HUDEP-2 (cell line): ENCODE data around the gene TXNDC11.
"Not testable (repeated sequence)": the region's sequence is repeated elsewhere in the genome, so short reads cannot be mapped to it uniquely, and the experiment has no call there.

Experiments used
- DNase-seq, 76 experiments: peaks; one replicate each; lab custom pipeline; 2025; ENCODE audit not compliant: unreplicated experiment in 76 of 76; lab: John Stamatoyannopoulos, UW

The TXNDC11 gene, protein sequence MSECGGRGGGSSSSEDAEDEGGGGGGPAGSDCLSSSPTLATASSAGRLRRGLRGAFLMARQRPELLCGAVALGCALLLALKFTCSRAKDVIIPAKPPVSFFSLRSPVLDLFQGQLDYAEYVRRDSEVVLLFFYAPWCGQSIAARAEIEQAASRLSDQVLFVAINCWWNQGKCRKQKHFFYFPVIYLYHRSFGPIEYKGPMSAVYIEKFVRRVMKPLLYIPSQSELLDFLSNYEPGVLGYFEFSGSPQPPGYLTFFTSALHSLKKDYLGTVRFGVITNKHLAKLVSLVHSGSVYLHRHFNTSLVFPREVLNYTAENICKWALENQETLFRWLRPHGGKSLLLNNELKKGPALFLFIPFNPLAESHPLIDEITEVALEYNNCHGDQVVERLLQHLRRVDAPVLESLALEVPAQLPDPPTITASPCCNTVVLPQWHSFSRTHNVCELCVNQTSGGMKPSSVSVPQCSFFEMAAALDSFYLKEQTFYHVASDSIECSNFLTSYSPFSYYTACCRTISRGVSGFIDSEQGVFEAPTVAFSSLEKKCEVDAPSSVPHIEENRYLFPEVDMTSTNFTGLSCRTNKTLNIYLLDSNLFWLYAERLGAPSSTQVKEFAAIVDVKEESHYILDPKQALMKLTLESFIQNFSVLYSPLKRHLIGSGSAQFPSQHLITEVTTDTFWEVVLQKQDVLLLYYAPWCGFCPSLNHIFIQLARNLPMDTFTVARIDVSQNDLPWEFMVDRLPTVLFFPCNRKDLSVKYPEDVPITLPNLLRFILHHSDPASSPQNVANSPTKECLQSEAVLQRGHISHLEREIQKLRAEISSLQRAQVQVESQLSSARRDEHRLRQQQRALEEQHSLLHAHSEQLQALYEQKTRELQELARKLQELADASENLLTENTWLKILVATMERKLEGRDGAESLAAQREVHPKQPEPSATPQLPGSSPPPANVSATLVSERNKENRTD

DNA sequence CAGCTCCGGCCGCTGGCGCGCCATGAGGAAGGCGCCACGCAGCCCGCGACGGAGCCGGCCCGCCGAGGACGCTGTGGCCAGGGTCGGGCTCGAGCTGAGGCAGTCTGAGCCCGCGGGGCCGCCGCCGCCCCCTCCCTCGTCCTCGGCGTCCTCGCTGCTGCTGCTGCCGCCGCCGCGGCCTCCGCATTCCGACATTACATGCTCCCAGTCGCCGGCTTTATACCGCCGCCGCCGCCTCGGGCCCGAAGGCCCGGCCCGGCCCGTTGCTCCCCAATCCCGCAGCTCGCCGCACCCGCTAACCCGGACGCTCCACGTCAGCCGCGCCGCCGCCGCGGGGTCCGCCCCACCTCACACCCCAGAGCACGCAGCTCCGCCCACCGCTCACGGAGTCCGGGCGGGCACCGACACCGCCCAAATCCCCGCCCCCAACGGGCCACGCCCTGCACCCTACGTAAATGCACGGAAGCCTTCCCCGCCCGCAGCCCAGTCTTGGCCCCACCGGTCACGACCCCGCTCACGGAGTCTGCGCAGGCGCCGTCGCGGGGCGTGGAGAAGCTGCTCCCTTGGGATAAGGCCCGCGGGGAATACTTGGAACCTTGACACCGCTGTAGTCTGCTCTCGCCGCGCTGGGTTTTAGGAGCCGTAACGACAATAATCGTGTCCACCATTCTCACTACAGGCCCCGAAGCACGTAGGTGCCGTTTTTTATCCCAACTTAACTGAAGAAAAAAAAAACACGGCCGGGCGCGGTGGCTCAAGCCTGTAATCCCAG is at the start of gene TXNDC11:
TXNDC11 (minus strand) TSS at position 322 of the 772 bp plus-strand sequence; CDS start at position 195, 127 bp downstream.
- peak in 75 of 76 experiments; percentile 54 to 99 (median 96) for DNase-seq

DNA sequence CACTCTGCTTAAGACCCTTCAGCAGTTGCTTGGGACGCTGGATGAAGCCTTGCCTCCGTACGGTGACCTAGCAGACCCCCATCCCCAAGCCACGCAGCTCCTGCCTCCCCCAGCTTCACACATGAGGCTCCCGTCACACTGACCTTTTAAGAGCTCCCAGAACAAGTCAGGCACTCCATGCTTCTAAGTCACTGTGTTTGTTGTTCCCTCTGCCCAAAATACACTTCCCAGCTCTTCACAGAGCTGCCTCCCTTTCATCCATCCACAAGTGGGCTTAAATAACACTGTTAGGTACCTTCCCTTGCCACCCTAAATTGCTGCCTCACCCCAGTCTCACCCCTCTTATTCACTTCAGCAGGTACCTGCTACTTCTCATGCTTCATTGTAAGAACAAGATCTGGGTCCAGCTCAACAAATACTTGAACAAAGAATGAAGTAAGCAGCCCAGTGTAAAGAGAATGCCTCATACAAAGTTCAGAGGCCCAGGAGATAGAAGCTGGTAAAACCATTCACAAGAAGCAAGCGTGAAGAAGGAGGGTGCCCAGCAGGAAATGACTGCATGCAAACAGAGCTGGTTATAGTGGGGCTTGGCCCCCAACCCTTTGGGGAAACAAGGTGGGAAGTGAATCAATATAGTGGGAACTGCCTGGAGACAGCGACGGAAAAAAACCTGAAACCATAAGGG is 48.6 kb upstream of the TXNDC11 start:
- DNase-seq = no peak

DNA sequence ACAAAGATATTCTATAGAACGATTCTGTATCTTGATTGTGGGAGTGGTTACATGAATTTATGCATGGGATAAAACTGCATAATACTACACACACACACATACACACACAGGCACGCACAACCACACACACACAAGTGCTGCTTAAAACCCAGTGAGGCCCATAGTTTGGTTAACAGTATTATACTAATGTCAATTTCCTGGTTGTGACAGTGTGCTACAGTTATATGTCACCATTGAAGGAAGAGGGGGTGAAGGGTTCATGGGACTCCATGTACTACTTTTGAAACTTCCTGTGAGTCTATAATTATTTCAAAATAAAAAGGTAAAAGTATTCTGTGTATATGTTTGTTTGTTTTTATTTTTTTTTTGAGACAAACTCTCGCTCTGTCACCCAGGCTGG is 46.3 kb upstream of the TXNDC11 start:
- DNase-seq = no peak

DNA sequence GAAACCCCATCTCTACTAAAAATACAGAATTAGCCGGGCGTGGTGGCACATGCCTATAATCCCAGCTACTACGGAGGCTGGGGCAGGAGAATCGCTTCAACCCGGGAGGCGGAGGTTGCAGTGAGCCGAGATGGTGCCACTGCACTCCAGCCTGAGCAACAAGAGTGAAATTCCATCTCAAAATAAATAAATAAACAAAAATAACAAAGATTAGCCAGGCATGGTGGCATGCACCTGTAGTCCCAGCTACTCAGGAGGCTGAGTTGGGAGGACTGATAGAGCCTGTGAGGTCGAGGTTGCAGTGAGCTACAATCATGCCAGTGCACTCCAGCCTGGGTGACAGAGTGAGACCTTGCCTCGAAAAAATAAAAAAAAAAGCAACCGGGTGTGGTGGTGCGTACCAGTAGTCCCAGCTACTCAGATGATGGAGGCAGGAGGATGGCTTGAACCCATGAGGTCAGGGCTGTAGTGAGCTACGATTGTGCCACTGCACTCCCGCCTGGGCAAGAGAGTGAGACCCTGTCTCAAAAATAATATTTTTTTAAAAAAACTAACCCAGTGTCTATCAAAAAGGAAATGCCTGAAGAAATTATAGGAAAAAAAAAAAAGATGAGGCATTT is 42.4 kb upstream of the TXNDC11 start:
- not testable (repeated sequence) for DNase-seq

DNA sequence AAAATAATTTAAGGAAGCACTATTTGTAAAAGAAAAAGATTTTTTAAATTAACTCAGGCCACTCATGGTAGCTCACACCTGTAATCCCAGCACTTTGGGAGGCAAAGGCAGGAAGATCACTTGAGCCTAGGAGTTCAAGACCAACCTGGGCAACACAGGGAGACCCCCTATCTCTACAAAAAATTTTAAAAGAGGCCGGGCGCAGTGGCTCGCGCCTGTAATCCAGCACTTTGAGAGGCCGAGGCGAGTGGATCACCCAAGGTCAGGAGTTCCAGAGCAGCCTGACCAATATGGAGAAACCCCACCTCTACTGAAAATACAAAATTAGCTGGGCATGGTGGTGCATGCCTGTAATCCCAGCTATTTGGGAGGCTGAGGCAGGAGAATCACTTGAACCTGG is 41.7 kb upstream of the TXNDC11 start:
- DNase-seq = not testable (repeated sequence)

DNA sequence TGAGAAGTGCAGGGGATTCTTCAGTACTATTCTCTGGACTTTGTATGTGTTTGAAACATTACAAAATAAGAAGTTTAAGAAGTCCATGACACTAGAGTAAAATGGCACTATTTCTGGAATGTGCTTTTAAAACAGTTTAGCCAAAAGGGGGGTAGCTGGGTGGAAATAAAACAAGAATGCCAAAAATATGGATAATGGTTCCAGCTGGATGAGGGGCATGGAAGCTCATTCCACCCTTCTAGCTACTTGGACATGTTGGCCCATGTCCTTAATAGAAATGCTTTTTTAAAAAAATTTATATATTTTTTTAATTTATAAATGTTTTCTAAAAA is 41.3 kb upstream of the TXNDC11 start:
- no peak for DNase-seq

DNA sequence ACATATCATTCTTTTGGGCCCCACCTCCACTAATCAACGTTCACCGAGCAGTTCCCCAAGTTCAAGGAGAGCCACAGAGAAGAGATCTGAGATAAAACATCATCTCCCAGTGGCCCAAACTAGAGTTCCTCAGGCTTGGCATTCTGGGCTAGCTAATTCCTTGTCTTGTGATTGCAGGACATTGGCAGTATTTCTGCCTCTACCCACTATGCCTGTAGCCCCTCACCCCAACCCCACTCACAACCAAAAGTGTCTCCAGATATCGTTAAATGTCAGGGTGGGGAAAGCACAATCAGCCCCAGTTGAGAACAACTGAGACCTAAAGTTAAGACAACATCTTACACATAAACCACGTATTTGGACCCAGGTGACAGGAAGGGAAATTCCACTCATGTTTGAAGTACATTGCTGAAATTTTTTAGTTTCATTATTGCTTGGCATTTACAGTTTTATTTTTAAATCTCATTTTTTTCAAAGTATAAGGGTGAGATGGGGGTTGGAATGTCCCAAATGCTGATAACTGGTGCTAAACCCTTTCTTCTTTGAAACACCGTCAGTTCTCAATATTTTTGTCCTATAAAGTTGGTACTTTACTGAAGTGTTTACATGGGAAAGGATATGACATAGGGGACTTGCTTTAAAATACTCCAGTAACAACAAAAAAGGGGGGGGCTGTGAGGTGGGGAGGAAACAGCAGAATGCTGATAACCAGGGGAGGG is 40.8 kb upstream of the TXNDC11 start:
- no peak for DNase-seq

DNA sequence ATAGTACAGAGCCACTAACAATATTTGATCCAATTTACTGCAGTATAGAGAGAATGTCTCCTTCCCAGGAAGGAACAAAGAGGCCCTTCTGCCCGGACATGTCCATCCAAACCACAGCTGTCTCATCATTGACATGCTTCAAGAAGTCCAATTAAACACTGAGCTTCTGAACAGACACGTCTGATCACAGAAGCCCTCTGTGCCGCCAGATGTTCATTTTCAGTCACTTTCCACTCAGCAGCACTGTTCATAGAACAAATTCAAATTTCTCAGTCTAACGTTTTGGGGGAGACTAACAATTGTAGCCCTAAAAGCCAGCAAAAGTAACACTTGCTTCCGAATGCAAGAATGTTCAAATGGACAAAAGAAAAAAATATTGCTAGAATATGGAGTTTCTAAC is 39.1 kb upstream of the TXNDC11 start:
- DNase-seq = no peak

DNA sequence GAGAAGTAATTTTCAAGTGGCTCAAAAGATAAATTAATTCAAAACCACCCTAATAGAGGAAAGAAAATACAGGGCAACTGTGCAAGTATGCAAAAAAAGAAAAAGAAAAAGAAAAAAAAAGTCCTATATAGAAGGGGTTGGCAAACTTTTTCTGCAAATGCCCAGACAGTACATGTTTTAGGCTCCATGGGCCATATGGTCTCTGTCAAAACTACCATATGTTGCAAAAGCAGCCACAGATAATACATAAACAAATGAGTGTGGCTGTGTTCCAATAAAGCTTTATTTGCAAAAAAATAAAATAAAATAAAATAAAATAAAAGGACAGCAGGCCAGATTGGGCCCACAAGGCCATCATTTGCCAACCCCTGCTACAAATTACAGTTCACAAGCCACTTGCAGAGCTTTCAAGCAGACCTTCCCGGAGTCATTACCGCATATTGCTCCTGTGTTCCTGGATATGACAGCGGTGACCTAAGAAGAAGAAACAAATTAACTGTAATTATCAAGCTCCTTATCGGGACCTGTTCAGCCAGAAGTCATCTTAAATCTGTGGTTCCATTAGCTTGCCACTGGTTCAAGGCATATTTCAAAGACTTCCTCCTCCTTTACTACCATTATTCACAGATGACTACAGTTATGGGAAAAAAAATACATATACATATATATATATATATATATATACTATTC is 38.5 kb upstream of the TXNDC11 start:
- DNase-seq = no peak

DNA sequence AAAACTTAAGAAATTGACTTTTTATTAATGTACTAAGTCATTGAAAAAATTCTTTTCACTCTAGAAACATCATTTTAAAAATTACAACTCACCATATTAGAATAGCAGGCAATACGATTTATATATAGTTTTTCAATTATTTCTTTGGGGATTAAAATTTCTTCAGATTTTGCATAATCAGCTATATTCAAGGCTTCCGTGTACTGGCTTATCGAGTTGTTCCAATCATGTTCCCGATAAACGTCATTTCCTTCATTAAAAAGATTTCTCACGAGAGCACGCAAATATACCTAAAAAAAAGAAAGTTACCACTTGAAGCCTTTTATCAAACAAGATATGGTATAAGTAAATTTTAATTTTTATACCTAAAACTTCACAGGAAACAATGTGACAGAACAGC is 36.4 kb upstream of the TXNDC11 start:
- DNase-seq = no peak

DNA sequence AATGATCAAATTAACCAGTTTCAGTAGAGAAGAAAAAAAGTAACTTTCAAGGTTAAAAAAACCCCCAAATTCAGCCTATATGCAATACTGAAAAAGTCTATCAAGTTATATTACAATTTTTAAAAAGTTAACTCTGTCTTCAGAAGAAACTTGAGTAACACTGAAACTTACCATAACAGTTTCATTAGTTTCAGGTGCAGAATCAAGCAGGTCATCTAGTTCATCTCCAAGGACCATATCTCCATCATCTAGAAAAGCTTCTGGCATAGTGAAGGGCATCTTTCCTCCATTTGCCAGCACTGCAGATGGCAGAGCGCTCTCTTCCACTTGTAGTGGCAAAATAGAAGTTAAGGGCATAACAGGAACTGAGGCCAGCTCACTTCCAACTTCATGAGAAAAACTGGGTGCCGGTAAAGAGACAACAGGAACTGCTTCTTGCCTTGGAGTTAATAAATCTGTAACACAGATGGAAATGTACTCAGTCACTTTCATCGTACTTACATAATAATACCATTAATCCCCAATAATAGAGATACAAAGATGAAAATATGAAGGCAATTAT is 31.5 kb upstream of the TXNDC11 start:
- no peak for DNase-seq

DNA sequence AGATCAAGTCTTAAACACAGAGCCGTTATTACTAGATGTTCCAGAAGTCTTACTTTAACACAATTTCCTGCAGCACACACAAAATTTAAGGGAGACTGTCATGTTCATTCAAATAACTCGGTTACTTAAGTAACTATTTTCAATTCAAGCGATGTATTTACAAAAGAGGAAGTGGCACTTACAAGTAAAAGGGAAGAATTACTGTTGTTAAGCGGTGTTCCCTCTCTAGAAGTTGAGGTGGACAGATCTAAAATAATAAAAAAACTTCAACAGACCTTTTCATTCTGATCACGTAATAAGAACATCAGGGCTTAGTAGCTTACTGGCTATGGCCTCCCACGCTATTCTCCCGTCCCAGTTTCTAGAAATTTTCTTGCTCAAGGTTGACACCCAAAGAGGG is 26.2 kb upstream of the TXNDC11 start:
- no peak for DNase-seq

DNA sequence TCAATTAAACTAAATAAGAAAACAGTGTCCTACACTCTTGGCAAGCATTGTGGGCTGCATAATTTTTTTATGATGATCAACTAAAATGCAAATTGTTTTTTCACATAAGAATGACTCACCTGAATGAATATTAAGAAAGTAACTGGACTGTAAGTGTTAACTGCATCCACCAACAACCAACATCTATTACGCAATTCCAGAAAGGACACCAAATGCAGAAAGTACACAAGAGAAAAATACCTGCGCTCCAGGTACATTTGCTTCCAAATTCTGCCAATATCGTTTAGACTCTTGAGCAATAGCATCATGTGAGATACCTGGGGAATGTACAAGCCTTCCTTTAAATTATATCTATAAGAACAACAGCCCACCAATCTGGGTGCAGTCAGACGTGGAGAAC is 19.8 kb upstream of the TXNDC11 start:
- DNase-seq = no peak

DNA sequence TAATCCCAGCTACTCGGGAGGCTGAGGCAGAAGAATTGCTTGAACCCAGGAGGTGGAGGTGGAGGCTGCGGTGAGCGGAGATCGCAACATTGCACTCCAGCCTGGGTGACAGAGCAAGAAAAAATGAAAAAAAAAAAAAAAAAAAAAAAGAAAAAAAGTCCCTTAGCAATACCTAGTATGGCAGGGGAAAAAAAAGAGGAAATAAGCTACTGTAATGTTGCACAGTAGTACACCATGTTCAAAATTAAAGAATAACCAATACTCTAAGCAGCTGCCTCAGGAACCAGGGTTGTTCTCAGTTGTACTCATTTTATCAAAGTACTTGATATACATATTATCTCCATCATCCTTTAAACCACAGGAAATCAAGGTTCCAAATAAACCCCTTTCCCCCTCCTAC is 17.3 kb upstream of the TXNDC11 start:
- DNase-seq = no peak

DNA sequence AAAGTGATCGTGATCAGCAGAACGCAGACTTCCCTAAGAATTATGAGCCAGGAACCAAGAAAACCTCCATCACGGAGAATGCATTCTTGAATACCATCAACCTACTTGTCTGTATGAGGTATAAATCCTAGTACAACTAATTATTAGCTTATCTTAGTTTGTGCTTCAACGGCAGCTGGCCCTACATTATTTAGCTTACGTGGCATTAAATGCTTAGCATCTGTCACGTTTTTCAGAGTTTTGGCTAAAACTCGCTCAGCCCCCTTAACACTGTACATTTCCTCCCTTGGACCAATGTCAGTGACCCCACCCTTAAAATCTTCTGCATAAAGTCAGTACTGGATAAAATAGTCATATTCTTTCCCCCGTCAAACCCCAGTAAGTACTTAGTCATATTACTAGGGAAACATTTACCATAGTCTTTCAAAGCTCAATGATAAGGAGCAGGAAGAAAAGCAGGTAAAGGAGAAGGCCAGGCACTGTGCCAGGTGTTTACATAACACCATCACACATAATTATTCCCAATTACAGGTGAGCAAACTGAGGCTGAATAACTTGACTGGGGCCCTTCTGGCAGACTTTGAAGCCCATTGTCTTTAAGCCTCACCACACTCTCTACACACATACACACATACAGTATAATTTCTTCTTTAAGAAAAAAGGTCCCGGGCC is 16.6 kb upstream of the TXNDC11 start:
- DNase-seq = no peak

DNA sequence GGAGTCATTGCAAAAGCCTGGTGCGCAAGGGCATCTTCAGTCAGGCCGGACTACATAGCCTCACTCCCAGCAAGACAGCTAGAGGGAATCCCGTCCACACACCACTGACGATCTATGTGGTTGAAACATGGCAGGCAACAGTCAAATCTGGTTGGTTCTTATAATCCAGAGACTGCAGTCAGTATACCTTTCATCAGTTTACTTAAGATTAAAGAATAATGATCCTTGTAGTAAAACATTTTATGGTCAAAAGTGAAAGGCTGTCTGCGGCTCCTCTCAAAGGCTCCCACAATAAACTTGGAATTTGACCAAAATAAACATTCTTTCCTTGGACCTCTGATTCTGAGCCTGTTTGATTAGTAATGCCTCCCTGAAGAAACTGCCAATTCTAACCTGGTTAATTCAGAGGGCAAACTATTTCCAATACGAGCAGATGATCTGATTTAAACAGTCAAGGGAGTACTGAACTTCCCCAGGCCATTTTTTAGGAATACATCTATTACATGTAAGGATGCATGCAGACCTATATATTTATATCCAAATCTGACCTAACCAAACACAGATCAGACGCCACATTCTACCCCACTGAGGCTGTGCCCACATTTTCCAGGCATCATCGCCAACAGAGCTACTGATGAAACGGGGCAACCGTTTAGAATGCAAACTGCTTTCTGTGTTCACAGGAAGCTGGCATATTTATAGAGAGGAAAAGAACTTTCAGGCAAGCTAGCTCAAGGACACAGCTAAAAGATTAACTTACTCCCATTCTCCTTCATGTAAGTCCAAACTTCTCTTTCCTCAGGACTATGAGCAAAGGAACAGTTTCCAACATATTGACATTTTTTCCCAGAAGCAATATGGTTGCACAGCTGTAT is 15.3 kb upstream of the TXNDC11 start:
- DNase-seq = no peak

DNA sequence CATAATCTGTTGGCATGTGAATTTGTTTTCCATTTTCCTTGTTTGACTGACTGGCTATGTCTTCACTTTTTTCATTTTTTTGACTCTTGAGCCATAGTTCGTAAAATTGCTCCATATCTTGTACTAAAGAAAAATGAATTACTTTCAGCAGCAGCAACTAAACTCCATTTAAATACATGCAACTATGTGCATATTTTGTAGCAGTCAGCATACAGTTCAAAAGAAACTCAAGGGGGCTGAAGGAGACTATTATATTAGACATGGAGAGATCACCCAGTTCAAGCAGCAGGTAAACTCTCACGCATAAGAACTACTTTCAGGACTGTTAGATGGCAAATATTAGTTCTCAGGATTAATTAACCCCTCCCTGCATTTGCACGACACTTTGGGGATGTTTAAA is 13.6 kb upstream of the TXNDC11 start:
- no peak for DNase-seq
